CD4-positive, alpha-beta T cell treated with Interleukin-2 at 100 ng/mL for 4 hours (primary cell): ENCODE results near the gene CRYM.
"Not testable (repeated sequence)": the region's sequence is repeated elsewhere in the genome, so short reads cannot be mapped to it uniquely, and the experiment has no call there.

ENCODE experiments used
- DNase-seq: peaks from one replicate; pipeline ENCODE4 v3.0.0-alpha.2; 2020; ENCODE audit warnings: low spot score

The CRYM gene

GRCh38 chr16:21277045-21277926 is 804 bp downstream of the CRYM start:
- DNase-seq = no peak

GRCh38 chr16:21276090-21276489 is 2.0 kb downstream of the CRYM start:
- DNase-seq = no peak

DNA sequence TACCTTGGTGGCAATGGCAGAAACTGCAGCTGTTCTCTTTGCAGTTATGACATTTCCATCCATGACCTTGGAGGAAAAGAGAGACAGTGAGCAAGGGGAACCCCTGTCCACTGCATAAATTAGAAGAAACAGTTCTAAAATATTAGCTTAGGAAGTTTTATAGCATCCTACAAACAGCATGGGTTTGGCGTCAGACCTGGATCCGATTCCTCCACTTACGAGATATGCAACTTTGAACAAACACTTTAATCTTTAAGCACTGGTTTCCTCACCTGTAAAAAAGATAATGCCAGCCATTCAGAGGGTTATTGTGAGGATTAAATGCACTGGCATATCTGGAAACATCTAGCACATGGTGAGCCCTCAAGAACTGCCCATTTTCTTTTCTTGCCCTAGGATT is 2.6 kb downstream of the CRYM start:
- no peak for DNase-seq

GRCh38 chr16:21274172-21274726 is 3.8 kb downstream of the CRYM start:
- no peak for DNase-seq

DNA sequence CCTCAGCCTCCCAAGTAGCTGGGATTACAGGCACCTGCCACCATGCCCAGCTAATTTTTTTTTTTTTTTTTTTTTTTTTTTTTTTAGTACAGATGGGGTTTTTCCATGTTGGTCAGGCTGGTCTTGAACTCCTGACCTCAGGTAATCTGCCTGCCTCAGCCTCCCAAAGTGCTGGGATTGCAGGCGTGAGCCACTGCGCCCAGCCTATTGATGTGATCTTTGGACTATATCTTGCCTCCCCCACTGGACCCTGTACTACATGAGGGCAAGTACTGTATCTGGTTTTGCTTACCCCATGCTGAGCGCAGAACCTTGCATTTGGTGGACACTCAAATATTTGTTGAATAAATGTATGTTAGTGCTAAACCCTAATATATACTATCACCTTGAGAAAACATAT is 5.3 kb downstream of the CRYM start:
- DNase-seq = not testable (repeated sequence)

GRCh38 chr16:21272253-21272652 is 5.8 kb downstream of the CRYM start:
- no peak for DNase-seq

DNA sequence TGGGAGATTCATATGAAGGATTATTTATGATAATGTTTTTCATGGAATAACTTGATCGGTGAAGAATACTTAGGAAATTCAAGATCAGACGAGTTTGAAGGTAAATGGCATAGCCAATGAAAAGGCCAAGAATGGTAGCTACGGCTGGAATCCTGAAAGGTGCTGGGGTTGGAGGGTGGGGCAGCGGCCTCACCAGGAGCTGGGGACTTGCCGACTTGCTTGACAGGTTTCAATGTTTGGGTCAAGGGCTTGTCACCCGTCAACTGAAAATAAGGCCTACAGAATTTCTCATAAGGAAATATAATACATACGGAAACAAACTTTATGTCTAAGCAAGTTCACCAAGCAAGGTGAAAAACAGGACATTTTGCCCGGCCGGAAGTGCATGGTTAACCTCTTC is 9.9 kb downstream of the CRYM start:
- no peak for DNase-seq

- no peak for DNase-seq
Measured at GRCh38 chr16:21267298-21267697, 10.8 kb downstream of the CRYM start.

DNA sequence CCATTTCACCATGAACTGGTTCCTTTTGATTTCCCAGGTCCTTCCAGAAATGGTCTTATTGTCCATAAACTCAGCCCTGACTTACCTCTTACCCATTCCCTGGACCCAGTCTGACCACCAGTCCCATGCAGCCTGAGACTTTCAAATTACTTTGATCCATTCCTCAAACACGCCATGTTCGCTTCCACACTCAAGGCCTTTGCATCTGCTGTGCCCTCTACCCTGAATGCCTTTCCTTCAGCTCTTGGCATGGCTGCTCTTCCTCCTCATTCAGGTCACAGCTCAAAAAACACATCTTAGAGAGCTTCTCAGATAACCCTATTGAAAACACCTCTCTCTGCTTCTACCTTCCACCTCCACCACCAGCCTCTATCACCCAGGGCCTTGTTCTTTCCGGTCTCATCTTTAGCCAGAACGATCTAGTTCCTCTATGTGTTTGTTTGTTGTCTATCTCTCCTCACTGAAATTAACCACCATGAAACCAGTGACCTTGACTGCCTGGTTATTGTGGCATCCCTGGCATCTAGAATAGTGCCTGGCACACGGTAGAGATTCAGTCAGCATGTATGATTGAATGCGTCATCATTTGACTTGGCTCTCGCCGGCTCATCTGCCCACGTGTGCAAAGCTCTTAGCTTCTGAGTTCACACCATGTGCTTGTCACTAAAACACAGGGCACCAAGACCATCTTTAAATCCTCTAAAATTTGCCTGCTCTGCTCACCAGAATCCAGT is 12.8 kb downstream of the CRYM start:
- no peak for DNase-seq

- no peak for DNase-seq
Measured at GRCh38 chr16:21264571-21265036, 13.5 kb downstream of the CRYM start.

DNA sequence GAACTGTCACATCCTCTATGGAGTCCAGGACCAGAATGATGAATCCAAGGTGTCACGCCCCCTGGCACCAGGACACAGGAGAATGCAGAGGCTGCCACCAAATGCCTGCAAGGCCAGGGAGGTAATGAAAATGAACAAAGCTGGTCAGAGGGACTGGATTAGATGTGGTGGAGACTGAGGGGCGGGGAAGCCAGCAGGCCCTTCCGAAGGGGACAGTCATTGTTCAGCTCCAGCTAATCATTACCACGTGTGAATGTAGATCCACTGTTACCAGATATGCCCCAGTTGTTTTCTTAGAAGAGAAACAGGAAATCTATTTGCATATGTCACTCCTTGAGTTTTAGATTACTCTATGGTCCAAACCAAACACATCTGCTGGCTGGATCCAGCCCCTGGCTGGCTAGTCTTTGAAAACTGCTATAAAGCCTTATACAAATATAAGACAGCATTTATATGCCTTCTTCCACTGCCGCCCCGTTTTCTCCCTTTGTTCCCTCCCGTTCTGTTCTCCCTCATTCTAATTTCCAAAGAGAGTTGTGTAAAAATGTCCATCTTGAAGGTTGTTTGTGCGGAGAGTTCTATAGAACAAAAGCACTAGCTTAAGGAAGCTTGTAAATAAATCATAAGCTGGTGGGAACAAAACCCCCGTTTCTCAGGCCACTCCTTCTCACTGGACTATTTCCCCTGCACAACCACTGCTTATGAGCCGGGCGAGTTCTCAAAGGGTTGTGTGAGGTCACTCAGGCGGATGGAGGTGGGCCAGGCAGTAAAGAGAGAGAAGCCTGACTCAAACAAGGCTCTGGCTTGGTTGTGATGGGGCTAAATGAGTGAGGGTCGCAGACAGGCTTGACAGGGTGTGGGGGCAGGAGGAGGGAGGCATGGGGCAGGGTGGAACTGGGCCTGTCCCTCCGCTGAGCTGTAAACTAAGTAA is 14.2 kb downstream of the CRYM start:
- DNase-seq = no peak

DNA sequence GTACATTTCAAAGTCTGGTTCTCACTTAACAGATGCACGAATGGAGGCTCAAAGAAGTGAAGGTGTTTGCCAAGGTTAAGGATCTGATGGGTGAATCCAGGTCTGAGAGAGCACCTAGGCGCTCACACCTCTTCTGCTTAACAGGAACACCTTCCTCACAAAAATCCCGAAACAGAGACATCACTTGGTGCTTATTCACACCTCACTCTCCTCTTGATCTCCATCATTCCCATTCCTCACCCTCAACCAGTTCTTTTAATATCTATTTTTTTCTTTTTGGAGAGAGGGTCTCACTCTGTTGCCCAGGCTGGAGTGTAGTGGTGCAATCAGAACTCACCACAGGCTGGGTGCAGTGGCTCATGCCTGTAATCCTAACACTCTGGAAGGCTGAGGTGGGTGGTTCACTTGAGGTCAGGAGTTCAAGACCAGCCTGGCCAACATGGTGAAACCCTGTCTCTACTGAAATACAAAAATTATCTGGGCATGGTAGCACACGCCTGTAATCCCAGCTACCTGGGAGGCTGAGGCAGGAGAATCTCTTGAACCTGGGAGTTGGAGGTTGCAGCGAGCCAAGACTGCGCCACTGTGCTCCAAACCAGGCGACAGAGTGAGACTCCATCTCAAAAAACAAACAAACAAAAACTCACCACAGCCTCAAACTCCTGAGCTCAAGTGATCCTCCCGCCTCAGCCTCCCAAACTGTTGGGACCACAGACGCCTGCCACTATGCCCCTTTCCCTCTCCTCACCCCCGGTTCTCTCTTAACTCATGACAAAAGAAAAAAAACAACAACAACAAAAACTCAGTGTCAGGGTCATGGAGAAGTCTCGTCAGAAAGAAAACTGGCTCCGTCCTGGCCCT is 15.1 kb downstream of the CRYM start:
- no peak for DNase-seq

- no peak for DNase-seq
Measured at GRCh38 chr16:21260870-21261791, 17.0 kb downstream of the CRYM start.

- no peak for DNase-seq
Measured at GRCh38 chr16:21257284-21257683, 20.8 kb downstream of the CRYM start.

- DNase-seq = no peak
Measured at GRCh38 chr16:21256636-21257035, 21.5 kb downstream of the CRYM start.

DNA sequence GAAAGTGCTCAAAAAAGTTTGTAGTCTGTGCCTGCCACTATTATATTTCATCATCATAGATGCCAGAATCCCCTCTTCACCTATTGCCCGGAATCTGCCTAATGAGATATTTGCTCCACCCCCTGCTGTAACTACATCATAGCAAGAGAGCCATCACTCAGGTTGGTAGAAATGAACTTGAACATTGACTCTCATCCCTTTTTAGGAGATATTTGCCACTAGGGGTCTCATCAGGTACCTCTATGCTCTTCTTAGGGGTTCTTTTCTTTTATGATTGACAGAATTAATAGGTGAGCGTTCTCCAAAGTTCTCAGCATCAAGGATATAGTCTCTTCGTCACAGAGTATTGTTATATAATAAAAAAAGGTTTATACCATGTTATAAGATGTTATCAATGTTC is 24.6 kb downstream of the CRYM start:
- no peak for DNase-seq

- no peak for DNase-seq
Measured at GRCh38 chr16:21250072-21250923, 27.8 kb downstream of the CRYM start.

DNA sequence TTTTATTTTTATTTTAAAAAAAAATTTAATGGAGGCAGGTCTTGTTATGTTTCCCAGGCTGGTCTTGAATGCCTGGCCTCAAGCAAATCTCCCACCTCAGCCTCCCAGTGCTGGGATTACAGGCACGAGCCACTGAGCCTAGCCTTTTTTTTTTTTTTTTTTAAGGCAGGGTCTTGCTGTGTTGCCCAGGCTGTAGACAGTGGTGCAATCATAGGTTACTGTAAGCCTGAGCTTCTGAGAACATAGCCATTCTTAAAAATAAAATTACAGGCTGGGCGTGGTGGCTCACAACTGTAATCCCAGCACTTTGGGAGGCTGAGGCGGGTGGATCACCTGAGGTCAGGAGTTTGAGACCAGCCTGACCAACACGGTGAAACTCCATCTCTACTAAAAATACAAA is 29.9 kb downstream of the CRYM start:
- DNase-seq = not testable (repeated sequence)
